Gastrocnemius medialis (tissue), 4 donors: ENCODE measurements around the gene MTFP1.

Source experiments
- POLR2A ChIP-seq, 2 donors: fragments of 450-650 bp; IDR thresholded peaks; one replicate each; pipeline ENCODE4 v1.6.1; 2017; ENCODE audit warnings: antibody characterized with exemption in 2 of 2, mild to moderate bottlenecking in 2 of 2, moderate library complexity in 2 of 2
- TF ChIP-seq, protein P1 (sequence below), 5 experiments: fragments of 450-650 bp in 3 of 5; fragments of 200-600 bp in 2 of 5; sonication (generic) in 2 of 5; IDR thresholded peaks in 4 of 5; conservative IDR thresholded peaks in 1 of 5; 1 replicate in 4 of 5; 2 replicates in 1 of 5; pipeline ENCODE4 v1.5.1; 2016 to 2019; ENCODE audit warnings: antibody characterized with exemption in 5 of 5, mild to moderate bottlenecking in 3 of 5, moderate library complexity in 3 of 5

DNA sequence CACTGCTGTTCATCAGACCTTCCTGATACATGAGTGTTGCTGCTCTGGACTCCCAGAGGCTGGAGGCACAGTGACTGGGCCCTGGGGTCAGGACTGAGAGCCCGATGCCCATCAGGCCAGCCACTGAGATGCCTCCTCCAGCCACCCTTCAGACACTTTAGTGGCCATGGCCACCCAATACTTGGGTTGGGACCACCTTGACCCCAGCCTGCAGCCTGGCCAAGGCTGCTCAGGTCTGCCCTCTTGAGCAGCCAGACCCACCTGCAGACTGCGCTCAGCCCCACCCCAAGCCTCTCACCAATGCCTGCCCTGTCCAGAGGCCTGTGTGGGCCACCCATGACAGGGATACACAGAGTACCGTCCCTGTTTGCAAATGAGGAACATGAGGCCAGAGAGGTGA is 42.5 kb upstream of the MTFP1 start:
- TF ChIP-seq, protein P1, sequence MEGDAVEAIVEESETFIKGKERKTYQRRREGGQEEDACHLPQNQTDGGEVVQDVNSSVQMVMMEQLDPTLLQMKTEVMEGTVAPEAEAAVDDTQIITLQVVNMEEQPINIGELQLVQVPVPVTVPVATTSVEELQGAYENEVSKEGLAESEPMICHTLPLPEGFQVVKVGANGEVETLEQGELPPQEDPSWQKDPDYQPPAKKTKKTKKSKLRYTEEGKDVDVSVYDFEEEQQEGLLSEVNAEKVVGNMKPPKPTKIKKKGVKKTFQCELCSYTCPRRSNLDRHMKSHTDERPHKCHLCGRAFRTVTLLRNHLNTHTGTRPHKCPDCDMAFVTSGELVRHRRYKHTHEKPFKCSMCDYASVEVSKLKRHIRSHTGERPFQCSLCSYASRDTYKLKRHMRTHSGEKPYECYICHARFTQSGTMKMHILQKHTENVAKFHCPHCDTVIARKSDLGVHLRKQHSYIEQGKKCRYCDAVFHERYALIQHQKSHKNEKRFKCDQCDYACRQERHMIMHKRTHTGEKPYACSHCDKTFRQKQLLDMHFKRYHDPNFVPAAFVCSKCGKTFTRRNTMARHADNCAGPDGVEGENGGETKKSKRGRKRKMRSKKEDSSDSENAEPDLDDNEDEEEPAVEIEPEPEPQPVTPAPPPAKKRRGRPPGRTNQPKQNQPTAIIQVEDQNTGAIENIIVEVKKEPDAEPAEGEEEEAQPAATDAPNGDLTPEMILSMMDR (IDR thresholded peaks at IDR 0.05 in 4 of 5, conservative IDR thresholded peaks at IDR 0.05 in 1 of 5) = no peak
- no peak for TF ChIP-seq POLR2A (IDR thresholded peaks at IDR 0.05)
